ENCODE data around the gene CCDC68.

The CCDC68 gene

DNA sequence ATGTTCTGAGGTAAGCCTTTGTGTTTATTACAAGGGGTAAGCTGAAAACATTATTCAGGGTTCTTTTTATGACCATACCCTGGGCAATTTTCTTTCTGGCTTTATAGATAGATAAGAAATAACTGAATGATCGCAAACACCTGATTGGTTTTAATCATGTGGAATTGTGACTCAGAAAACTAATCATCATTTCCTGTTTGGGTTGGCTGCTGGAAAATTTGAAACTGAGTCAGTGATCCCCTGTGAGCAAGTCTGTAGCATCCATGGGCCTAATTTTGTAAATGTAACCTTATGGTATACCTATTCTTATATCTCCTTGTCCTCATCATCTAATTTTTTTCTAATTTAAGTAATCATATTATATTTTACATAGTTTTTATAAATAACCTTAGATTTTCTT, 34.3 kb downstream of the CCDC68 start:
- Histone ChIP-seq H3K9me2 (replicated peaks; ENCODE audit: insufficient read depth, low read length) (no peaks in the 10 kb centered on the region), H3K4me1 (ENCODE audit: low read length) (no peaks in the 10 kb centered on the region), H4K20me1 (ENCODE audit: insufficient read depth, low read length) (no peaks in the 10 kb centered on the region), H2AFZ (ENCODE audit: low read length) (no peak overlapping the region), H3K9me3 (replicated peaks; ENCODE audit: insufficient read depth, low read length) (no peaks in the 10 kb centered on the region), H3K27ac (ENCODE audit: low read length) (no peak overlapping the region), H3K27me3 (replicated peaks; ENCODE audit: insufficient read depth, low read length) (no peaks in the 10 kb centered on the region), H3K79me2 (ENCODE audit: low read length) (no peaks in the 10 kb centered on the region), H3F3A (ENCODE audit: insufficient read depth, low read length) (no peaks in the 10 kb centered on the region), H3K9ac (ENCODE audit: low read length) (no peak overlapping the region), H3K4me3 (ENCODE audit: low read length) (no peak overlapping the region), H3K4me2 (ENCODE audit: low read depth, low read length) (no peak overlapping the region), H3K36me3 (replicated peaks; ENCODE audit: insufficient read depth, low read length) (no peaks in the 10 kb centered on the region)
- TF ChIP-seq EZH2phosphoT487 (IDR thresholded peaks at IDR 0.05; ENCODE audit: low read length) (no peak), EZH2 (optimal IDR thresholded peaks at IDR 0.05; ENCODE audit: low read depth, low read length) (no peak)
- TF ChIP-seq, protein P1, sequence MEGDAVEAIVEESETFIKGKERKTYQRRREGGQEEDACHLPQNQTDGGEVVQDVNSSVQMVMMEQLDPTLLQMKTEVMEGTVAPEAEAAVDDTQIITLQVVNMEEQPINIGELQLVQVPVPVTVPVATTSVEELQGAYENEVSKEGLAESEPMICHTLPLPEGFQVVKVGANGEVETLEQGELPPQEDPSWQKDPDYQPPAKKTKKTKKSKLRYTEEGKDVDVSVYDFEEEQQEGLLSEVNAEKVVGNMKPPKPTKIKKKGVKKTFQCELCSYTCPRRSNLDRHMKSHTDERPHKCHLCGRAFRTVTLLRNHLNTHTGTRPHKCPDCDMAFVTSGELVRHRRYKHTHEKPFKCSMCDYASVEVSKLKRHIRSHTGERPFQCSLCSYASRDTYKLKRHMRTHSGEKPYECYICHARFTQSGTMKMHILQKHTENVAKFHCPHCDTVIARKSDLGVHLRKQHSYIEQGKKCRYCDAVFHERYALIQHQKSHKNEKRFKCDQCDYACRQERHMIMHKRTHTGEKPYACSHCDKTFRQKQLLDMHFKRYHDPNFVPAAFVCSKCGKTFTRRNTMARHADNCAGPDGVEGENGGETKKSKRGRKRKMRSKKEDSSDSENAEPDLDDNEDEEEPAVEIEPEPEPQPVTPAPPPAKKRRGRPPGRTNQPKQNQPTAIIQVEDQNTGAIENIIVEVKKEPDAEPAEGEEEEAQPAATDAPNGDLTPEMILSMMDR (IDR thresholded peaks at IDR 0.05; ENCODE audit: low read length), result no peak
- no peak for DNase-seq

DNA sequence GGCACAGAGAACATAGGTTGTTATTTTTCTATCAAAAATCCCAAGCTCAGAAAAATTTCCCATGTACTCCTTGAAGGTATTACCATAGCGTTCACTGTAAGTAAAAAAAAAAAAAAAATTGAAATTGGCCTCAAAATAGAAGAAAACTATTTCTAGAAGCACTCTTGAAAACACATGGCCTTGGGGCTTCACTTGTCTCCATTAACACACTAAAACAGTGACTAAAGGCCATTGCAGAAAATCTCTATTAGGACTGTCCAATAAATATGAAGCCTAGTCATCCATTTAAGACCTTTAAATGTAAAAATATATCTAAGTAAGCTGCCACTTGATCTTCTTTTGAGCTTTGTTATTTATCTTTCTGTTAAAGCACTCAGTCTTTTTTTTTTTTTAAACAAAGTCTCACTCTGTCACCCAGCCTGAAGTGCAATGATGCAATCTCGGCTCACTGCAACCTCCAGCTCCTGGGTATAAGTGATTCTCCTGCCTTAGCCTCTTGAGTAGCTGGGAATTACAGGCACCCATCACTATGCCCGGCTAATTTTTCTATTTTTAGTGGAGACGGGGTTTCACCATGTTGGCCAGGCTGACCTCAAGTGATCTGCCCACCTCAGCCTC, 35.8 kb downstream of the CCDC68 start:
- H3K79me2 ChIP-seq (ENCODE audit: low read length), result no peaks in the 10 kb centered on the region
- no peaks in the 10 kb centered on the region for H3K9me3 ChIP-seq (replicated peaks; ENCODE audit: insufficient read depth, low read length)
- H3K36me3 ChIP-seq (replicated peaks; ENCODE audit: insufficient read depth, low read length), result no peaks in the 10 kb centered on the region
- H3F3A ChIP-seq (ENCODE audit: insufficient read depth, low read length), result no peaks in the 10 kb centered on the region
- no peaks in the 10 kb centered on the region for H3K9me2 ChIP-seq (replicated peaks; ENCODE audit: insufficient read depth, low read length)
- no peak overlapping the region for H3K4me2 ChIP-seq (ENCODE audit: low read depth, low read length)
- no peak overlapping the region for H3K4me3 ChIP-seq (ENCODE audit: low read length)
- no peaks in the 10 kb centered on the region for H3K4me1 ChIP-seq (ENCODE audit: low read length)
- no peak overlapping the region for H2AFZ ChIP-seq (ENCODE audit: low read length)
- DNase-seq, result no peak
- no peak overlapping the region for H3K9ac ChIP-seq (ENCODE audit: low read length)
- no peaks in the 10 kb centered on the region for H3K27me3 ChIP-seq (replicated peaks; ENCODE audit: insufficient read depth, low read length)
- H4K20me1 ChIP-seq (ENCODE audit: insufficient read depth, low read length), result no peaks in the 10 kb centered on the region
- TF ChIP-seq, protein P1 (IDR thresholded peaks at IDR 0.05; ENCODE audit: low read length), result no peak
- TF ChIP-seq EZH2 (optimal IDR thresholded peaks at IDR 0.05; ENCODE audit: low read depth, low read length) (no peak), EZH2phosphoT487 (IDR thresholded peaks at IDR 0.05; ENCODE audit: low read length) (no peak)
- H3K27ac ChIP-seq (ENCODE audit: low read length), result no peak overlapping the region

DNA sequence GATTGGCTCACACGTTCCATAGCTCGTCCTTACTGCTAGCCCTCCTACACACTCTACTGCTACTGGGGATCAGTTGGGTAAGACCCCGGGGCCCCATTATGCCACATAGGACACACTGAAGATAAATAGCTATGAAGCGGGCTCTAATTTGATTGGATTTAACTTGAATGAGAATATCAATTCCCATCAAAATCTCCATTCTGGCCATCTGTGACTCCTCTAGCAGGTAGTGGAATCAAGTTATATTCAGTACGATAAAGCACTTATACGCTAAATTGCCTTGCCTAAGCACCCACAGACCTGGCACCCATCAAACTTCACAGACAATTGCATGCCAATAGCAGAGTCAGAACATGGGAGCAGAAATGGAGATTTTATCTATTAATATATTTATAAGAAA, 39.8 kb downstream of the CCDC68 start:
- Histone ChIP-seq H3K9me2 (replicated peaks; ENCODE audit: insufficient read depth, low read length) (no peaks in the 10 kb centered on the region), H3K9ac (ENCODE audit: low read length) (no peak overlapping the region), H3K27me3 (replicated peaks; ENCODE audit: insufficient read depth, low read length) (no peaks in the 10 kb centered on the region), H3K4me2 (ENCODE audit: low read depth, low read length) (no peak overlapping the region), H4K20me1 (ENCODE audit: insufficient read depth, low read length) (no peaks in the 10 kb centered on the region), H3K9me3 (replicated peaks; ENCODE audit: insufficient read depth, low read length) (no peaks in the 10 kb centered on the region), H3F3A (ENCODE audit: insufficient read depth, low read length) (no peaks in the 10 kb centered on the region), H3K4me1 (ENCODE audit: low read length) (no peaks in the 10 kb centered on the region), H2AFZ (ENCODE audit: low read length) (no peak overlapping the region), H3K27ac (ENCODE audit: low read length) (no peak overlapping the region), H3K36me3 (replicated peaks; ENCODE audit: insufficient read depth, low read length) (no peaks in the 10 kb centered on the region), H3K79me2 (ENCODE audit: low read length) (no peaks in the 10 kb centered on the region), H3K4me3 (ENCODE audit: low read length) (no peak overlapping the region)
- no peak for DNase-seq
- TF ChIP-seq, protein P1 (IDR thresholded peaks at IDR 0.05; ENCODE audit: low read length), result no peak
- no peak for TF ChIP-seq EZH2 (optimal IDR thresholded peaks at IDR 0.05; ENCODE audit: low read depth, low read length)

All from MM.1S (cell line).